ENCODE results near the gene PRRT1.
"Not testable (repeated sequence)": the region's sequence is repeated elsewhere in the genome, so short reads cannot be mapped to it uniquely, and the experiment has no call there.

The PRRT1 gene

DNA sequence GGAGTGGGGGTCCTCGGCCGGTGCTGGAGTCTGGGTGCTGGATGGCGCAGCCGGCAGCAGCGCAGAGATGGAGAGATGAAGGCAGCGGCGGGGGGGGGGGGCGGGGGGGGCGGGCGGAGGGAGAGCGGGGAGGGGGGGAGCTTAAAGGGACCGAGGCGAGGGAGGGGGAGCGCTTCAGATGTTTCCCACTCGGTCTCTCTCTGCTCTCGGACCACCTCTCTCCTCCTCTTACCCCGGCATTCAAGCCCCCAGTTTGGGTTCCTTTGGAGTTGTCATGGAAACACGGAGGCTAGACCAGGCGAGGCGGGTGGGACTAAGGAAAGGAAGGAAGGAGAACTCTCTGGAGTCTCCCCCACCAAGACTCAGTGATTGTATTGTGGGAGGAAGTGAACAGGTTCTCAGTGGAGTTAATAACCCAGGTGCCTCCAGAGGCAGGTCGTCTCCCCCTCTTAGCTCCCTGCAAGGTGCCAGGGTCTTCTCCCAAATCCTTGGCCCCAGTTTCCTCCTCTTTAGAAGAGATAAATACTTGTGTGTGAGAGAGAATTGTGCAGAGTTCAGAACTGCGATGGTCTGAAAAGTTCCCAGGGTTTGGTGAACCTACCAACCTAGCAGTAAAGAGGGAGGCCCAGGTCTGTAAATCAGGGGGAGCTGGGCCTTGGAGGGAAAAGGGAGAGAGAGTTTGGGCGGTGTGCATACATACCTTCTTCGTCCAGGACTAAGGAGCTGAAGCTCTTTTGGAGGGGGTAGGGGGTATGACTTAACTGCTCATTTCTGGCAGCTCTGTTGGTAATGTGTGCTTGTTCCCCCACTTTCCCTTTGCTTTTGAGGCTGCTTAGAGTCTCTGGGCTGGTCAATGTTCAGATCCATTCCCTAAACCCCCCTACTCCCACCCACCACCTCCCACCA lies at the start of gene PRRT1:
Gene PRRT1 (minus strand): TSS at position 77 of the 906 bp plus-strand sequence. CDS start 112 bp downstream, outside the sequence.
- DNase-seq: no peak

DNA sequence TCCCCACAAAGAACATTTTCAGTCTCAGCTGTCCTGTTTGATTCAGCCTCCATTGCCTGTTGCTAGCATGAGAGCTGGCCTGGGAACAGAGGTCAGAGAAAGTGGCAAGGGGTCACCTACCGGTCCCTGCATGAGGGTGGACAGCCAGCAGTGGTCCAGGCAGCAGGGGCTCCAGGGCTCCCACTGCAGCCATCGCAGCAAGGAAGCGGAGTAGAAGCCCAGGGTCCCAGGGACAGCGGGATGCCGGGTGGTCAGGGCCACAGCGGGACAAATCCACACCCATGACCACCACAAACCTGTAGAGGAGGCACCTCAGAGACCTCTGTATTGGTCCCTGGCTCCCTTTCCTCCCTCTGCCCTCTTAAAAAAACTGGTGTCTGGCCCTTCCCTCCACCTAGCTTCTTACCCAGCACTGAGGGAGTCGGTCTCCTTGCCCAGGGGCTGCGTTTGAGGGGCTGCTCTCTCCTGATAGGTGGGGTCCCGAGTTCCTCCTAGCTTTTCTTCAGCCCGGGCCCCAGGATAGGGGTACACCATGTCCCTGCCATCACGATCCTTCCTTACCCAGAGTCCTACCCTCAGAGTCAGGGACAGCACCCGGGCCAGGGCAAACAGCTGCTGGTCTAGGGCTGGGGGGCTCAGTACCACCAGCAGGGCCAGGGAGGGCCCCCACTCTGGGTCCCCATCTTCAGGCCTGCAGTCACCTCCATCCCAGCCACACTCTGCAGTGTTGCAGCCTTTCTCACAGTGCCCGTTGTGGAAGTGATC lies 49.2 kb upstream of the PRRT1 start:
- DNase-seq: no peak

DNA sequence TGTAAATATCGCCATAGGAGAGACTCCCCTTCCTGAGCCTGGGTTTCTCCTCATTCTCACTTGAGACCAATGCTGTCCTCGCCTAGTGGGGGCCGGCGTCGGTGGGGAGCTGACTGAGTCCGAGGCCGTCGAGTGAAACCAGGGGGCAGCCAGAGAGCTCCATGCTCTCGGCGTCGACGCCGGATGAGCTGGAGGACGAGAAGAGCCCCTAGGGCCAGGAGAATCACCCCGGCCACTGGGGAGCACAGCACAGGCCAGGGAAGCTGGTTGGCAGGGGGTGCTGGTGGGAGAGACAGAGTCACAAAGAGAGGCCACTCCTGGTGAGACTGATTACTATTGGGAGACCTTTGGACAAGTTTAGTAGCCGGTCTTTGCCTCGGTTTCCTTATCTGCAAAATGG lies 47.1 kb upstream of the PRRT1 start:
- no peak for DNase-seq

DNA sequence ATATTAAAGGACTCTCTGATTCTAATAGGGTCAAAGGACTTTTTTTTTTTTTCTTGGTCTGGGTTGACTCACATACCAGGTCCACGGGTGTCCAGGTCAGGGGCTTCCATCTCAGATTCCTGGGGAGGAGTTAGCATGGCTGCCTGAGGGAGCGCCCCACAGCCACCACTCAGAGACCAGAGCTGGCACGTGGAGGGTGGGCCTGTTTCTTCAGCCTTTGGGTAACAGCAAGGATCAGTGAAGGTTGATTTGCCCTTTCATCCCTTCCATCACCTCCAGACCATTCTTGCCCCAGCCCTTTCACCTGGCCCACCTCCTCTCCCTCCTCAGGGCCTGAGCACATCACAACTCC lies 46.6 kb upstream of the PRRT1 start:
- DNase-seq: no peak

DNA sequence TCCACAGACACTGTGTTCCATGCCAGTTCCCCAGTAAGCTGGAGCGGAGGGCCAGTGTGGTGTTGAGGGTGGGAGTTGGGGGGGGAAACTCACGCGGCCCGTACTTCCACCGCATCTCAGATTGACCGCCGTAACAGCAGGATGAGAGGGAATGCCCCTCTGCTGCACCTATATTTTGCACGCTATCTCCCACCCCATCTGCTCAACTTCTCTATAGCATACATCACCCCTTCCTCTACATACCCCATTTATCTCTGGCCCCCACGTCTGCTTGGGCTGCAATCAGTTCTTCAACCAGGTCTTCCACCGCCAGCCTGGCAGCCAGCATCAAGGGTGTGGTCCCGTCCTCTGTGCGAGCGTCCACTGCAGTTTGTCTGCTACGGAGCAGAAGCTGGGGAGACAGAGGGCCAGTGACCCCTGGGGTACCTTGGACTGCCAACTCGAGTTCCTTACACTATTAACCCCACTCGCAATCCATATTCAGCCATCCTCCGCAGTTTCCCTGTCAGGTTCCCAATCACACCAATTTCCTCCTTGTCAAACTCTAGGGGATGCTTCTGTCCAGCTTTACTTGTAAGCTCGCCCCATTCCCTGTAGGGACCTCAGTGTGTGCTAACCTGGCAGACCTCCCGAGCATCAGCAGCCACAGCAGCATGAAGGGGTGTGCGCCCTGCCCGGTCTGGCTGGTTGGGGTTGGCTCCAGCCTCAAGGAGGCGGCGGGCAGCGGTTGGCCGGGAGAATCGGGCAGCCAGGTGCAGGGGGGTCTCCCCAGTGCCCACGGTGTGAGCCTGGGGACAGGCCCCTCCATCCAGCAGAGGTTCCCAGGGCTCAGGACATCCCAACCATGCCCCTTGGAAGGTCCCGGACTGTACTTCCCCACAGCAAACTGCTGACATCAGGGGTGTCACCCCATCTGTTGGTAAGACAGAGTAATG lies 45.2 kb upstream of the PRRT1 start:
- no peak for DNase-seq

DNA sequence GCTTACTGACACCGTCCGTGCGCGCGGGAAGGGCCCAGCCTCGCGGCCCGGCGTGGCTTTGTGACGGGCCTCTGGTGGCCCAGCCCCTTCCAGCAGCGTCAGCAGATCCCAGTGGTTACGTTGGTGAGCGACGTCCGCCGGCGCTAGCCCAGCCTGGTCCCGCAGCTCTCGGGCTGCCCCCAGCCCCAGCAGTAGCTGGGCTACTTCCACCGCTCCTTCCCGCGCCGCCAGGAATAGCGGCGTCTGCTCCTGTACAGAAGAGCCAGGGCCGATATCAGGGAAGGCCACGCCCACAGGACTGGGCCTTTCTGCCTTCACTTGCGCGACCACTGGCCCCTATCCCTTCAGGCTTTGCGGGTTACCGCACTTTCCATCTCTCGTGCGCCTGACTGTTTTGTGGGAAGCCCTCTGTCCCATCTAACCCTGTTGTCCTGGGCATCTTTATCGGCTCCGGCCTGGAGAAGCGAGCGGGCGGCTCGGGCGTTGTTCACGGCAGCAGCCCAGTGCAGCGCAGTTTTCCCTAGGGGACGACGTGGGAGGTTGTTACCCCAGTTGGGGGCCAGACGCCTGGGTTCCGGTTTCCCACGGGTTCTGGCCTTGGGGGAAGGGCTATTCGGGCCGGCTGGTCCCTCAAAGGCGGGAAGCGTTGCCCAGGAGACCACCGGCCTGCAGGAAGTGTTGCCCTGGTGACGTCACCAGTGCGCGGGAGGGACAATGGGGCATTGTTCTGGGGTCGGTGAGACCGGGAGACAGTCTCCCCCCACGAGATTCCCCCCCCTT lies 44.4 kb upstream of the PRRT1 start:
- DNase-seq: peak; percentile 74

DNA sequence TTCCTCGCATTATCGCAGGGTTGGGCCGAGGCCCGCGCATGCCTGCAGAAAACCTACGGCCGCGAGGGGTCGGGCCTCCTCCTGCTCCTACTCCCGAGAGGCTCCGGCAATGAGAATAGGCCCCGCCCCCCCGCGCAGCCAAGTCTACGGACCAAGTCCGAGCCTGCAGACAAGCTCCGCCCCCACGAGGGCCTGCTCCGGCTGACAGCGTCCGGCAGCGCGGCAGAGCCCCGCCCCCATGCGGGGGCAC lies 43.8 kb upstream of the PRRT1 start:
- peak; percentile 100 for DNase-seq

DNA sequence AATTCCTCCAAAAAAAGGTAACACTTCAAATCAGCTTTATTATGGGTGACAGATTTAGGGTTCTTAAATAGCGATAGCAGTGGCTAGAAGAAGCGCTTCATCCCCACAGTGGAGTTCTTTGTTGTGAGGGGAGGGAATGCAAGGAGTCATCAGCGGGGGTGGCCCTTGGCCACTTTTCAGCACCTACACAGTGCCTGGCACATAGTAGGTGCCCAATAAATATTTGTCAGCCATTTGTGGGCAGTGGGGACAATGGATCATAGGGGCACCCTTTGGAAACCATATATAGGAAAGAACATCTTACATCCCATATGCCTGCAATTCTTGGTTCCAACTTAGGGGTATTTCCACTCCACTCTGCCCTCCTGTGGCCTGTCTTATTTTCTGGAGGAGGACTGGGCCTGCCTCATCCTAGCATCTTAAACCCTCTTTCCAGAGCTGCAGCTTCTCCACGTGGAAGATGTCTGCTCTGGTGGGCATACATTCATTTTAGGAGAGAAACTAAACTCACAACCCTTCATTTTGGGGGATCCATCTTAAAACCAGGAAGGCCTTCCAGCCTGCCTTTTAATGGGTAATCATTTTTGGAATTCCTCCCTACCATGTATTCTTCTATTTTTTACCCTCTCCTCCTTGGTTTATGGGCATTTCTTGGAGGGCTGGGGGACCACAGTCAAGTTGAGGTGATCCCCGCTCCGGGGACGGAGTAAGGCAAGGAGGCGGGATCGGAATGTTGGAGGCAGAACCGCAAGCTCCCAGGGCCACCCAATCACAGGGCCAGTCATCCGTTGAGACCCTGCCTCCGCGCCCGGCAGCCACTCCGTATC lies 43.3 kb upstream of the PRRT1 start:
- no peak for DNase-seq

DNA sequence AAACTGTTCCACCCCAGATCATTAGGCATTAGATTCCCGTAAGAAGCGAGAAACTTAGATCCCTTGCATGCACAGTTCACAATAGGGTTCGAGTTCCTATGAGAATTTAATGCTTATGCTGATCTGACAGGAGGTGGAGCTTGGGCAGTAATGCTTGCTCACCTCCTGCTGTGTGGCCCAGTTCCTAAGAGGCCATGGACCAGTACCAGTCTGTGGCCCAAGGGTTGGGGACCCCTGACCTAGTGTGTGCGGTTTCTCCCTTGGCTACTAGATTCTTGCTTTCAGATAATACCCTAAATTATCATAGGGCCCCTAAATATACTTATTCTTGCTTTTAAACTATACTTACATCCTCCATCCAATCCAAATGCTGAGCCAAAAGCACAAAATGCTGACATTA lies 42.6 kb upstream of the PRRT1 start:
- DNase-seq: no peak

DNA sequence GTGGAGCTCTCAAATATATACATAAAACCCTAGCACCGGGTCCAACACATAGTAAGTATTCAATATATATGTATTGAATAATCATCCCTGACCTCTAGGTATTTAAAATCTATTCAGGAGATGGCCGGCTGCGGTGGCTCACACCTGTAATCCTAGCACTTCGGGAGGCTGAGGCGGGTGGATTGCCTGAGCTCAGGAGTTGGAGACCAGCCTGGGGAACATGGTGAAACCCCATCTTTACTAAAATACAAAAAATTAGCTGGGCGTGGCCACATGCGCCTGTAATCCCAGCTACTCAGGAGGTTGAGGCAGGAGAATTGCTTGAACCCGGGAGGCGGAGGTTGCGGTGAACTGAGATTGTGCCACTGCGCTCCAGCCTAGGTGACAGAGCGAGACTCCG lies 41.4 kb upstream of the PRRT1 start:
- DNase-seq: not testable (repeated sequence)

DNA sequence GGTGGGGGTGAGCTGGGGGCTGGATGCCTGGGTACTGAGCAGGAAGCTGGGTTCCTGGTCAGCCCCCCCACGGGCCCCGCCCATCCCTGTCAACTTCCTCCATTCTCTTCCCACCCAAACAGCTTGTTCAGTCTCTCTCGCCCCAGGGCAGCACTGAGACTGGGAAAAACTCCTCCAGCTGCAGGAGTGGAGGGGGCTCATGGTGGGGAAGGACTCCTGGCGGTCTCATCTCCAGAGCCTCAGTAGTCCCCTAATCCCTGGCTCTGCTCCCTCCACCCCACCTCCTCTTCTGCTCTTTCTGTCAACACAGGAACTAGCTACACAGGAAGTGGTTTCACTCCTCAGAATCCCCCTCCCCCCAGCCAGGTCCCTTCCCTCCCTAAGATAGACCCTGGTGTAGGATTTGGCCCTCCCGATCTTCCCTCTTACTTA lies 40.9 kb upstream of the PRRT1 start, which contains the start of gene GPSM3:
Gene GPSM3 (minus strand): TSS at position 36 of the 432 bp plus-strand sequence. CDS start 130 bp downstream, outside the sequence.
- DNase-seq: no peak

DNA sequence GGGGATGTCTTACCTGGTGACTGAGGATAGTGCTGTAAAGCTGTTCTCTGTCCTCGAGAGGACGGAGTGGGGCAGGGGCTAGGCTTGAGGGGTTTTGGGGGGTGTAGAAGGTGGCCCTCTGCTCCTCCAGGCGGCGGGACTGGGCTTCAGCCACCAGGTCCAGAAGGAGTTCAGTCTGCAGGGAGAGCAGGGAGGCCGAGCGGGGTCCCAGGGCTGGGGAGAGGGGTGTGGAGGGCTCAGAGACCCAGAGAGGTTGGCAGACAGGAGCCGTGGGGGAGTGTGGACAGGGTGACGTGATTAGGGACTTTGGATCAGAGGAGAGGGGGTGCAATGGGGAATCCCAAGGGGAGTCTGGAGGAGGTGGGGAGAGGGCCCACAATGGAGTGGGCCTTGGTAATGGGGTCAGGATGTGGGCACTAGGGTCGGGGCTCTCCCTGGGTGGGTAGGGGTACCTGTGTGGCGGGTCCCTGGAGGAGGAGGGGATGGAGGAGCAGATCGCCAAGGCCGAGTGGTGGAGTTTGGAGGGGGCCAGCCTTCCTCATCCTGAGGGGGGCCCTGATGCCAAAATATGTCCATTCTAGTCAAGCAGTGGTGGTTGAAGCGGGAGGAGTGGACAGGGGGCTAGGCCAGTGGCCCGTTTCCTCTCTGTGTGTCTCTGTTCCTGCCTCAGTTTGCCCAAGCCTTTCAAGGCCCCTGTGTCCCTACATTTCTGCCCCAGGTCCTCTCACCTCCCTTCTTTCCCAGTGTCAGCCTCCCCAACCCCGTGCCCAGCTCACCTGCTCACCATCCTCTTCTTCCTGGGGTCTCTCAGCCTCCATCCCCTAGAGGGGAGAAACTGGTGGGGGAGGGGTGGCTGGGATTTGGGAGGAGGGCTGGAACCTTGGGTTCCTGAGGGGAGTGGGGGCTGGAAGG lies 40.2 kb upstream of the PRRT1 start:
- no peak for DNase-seq

DNA sequence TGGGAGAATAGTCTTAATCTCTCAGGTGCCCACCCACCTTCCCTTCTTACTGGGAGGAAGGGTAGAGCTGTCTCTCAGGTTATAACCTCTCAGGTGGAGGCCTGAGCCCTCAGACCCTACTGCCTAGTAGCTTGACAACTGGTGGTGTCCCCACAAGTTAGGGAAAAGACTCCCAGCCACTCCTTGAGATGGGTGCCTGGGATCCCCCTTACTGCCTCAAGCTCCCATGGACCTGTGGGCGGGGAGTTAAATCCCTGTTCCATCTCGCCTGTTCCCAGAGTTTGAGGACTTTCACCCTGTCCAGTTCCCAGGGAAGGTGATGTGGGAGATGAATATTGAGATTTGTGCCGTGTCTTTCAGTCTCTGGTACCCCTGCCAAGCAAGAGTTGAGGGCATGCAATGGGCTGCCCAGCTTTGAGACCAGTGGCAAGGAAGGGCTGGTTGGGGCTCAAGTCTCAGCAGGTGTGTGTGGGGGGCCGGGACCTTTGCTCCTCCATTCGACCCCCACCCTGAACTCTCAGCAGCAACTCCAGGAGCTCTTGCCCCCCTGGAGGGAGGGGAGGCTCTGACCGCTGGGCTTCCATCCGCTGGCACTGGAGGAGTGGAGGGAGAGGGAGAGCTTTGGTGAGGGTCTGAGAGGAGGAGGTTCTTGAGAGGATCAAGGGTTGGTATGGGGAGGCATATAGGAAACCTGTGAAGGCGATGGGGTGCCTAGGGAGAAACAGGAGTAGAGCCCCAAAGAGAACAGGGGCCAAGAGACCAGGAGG lies 39.4 kb upstream of the PRRT1 start:
- DNase-seq: no peak

DNA sequence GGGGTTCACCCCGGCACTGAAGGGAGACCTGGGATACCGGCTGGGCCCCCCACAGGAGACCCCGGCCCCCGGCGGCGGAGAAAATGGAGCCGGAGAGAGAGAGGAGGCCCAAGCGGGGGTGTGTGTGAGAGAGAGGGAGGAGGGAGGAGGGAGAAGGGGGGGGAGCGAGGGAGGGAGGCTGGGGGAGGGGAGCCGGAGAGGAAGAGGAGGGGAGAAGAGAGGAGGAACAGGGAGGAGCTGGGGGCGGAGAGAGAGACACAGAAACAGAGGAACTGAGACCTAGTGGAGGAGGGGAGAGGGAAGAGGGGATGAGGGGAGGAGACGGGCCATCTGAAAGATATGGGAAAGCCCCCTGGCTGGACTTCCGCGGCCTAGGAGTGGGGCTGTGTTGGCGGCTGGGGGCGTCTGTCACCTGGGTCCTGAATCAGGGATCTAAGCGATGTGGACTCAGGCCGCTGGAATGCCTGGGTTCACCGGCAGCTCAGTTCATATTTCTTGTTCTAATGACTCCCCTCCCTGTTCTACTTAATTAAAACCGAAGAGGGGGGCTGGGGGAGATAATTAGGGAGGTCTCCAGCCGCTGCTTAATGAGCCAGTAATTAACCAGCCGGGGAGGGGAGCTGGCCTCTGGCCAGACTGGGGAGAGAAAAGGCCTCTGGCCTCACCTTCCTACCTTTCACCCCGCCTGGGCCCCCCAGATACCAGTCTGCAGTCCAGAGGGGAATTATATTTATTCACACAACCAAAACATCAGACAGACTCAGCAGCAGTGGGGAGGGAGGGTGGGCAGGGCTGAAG lies 38.5 kb upstream of the PRRT1 start, which contains the start of gene PBX2:
Gene PBX2 (minus strand): TSS at position 149 of the 798 bp plus-strand sequence. CDS start 287 bp downstream, outside the sequence.
- no peak for DNase-seq

DNA sequence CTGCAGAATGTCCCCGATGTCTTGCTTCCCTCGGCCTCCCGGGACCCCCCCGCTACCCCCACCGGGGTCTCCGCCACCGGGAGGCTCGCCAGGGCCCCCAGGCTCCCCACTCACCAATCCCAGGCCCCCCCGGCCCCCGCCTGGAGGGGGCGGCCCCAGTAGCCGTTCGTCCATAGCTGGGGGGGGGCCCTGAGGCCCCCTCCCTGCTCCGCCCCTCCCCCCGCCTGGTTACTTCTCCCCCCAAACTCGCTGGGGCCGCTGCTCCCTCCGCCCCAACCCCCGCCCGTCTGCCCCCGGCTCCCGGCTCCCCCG lies 38.0 kb upstream of the PRRT1 start:
- no peak for DNase-seq

DNA sequence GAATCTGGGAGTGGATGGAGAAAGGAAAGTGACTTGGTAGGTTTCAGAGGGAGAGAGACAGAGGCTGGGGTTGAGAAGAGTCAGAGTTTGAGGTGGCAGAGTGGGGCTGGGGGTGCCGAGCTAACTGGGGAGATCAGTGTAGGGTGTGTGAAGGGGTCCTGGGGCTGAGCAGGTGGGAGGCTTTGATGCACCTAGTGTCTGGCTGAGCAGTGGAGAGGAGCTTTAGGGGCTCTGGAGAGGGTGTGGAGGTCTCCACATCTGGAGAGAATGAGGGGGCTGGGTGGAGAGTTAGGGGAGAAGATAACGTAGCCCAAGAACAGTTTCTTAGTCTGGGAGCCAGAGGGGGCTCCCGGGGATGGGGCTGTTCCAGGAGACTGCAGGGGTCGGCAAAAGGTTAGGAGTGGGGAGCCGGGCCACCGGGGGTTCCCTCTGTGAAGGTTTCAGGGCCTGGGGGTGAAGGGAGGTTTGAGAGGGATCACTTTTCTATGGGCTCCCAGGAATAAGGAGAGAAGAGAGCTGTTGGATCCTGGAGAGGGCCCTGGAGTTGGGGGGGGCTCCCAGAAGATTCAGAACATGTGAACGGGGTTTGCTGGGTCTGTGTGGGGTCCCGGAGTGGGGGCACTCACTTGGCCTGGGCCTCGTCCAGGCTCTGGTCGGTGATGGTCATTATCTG lies 37.5 kb upstream of the PRRT1 start:
- DNase-seq: no peak

DNA sequence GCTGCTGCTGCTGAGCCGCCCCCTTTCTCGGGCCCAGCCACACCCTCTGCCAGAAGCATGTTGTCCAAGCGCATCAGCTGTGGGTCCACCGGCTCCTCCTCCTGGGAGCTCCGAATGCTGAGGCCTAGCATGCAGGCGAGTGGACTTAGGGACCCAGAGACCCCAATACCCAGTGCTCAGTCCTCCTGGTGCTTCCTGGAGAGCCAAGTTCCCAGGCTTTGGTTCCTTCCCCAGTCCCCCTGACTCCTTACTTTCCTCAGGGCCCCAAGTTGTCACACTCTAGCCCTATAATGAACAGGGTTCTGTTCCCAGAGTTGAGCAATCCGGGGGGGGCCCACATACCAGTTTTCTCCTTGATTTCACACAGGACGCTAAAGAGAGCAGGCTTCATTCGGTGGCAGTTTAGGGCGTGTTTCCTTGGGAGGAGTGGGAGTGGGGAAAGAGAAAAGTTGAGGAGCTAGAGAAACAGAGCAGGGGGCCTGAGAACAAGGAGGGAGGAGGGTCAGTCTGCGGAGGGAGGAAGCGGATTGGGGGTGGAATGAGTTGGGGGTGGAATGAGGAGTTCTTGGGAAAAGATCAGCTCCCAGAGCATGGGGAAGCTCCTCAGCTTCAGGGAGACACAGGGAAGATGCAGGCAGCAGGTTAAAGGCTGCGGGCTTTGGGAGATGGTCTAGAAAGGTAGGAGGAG lies 36.8 kb upstream of the PRRT1 start:
- no peak for DNase-seq

All from NCI-H1048 (cell line).